SJCRH30 (cell line): ENCODE measurements around the gene RASSF4. TPM values are rescaled to one million over a fixed set of nuclear protein-coding genes. Genes with fewer than 3 reads are reported as not detected.

Experiments
- DNase-seq, 2 experiments: peaks; one replicate each; pipeline ENCODE4 v3.0.0-alpha.2; 2015 to 2020
- H3K27ac ChIP-seq: fragments of 250-450 bp; sonication (Bioruptor Pico); 2 replicates; pipeline ENCODE4 v1.5.1; 2020; ENCODE audit warnings: mild to moderate bottlenecking, moderate library complexity
- H3K27me3 ChIP-seq: fragments of 250-450 bp; sonication (Bioruptor Pico); 2 replicates; pipeline ENCODE4 v1.5.1; 2020; ENCODE audit warnings: mild to moderate bottlenecking, moderate library complexity
- H3K36me3 ChIP-seq: fragments of 250-450 bp; sonication (Bioruptor Pico); 2 replicates; pipeline ENCODE4 v1.5.1; 2020; ENCODE audit warnings: mild to moderate bottlenecking, moderate library complexity
- H3K4me1 ChIP-seq: fragments of 250-450 bp; sonication (Bioruptor Pico); 2 replicates; pipeline ENCODE4 v1.5.1; 2020; ENCODE audit warnings: mild to moderate bottlenecking, moderate library complexity
- H3K4me3 ChIP-seq: fragments of 250-450 bp; sonication (Bioruptor Pico); 2 replicates; pipeline ENCODE4 v1.5.1; 2020; ENCODE audit warnings: mild to moderate bottlenecking, moderate library complexity
- H3K9me3 ChIP-seq: fragments of 250-450 bp; sonication (Bioruptor Pico); replicated peaks from 2 replicates; pipeline ENCODE4 v1.5.1; 2020; ENCODE audit warnings: mild to moderate bottlenecking, moderate library complexity
- total RNA-seq: library from RNA; depleted of rRNA; stranded (reverse); fragments of >200 nt; shearing (Covaris generic); gene quantifications from 2 replicates; pipeline ENCODE4 v1.2.3, GENCODE V29; 2014

The RASSF4 gene
- total RNA-seq, 1 experiment from 2014 or later: 22.0 TPM

DNA sequence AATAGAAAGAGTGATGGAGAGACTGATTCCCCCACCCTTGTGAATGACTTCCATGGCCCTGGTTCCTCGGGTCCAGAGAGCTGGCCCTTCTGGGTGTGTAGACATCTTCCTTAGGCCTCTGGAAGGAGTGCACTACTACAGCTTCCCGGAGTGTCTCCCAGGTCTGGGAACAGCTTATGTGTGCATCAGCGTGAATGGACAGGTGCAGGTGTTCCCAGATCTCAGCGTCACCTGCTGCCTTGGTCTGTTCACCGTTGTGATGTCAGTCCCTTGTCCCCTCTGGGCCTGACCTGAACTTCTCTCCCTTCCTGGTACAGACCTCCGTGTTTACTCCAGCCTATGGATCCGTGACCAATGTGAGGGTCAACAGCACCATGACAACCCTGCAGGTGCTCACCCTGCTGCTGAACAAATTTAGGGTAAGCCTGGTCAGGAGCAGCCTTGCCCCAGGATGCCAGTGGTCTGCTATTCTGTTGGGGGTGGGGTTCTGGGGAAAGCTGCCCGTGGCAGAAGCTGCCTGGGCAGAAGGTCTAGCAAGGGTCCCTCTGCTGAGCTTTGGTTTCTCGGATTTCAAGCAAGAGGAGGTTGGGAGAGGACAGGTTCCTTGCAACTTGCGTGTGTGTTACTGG is 29.5 kb downstream of the RASSF4 start:
- no peak for DNase-seq
- no peak overlapping the region for H3K27ac ChIP-seq
- H3K4me3 ChIP-seq: no peak overlapping the region
- no peaks in the 10 kb centered on the region for H3K9me3 ChIP-seq
- H3K4me1 ChIP-seq: no peaks in the 10 kb centered on the region
- H3K36me3 ChIP-seq: no peaks in the 10 kb centered on the region; the same call in 1 of the 2 replicates
- H3K27me3 ChIP-seq: no peaks in the 10 kb centered on the region

DNA sequence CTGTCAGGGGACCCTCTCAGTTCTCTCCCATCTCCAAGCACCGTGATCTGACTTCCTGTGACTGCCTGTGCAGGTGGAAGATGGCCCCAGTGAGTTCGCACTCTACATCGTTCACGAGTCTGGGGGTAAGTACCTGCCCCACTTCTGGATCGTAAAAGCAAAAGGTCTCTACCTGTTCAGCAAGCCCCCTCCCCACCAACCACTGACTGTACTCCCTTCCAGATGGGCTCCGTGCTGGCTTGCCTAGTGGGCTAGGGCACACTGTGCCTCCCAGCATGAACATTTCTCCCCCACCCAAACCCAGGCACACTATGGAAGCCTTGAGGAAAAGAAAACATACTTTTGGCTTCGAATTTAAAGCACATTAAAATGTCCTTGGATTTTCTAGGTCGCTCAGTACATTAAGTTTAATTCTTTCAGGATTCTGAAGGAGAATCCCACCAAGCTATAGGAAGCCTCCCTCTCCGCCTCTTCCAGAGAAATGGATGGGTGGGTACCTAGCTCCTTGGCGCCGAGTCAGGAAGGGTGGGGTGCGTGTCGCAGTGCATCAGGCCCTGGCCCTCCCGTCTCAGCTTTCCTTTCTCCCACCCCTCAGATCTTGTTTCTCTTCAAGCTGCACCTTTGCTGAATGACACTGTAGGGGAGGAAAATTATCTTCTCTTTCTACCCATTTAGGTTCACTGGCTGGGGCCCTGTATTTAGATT is 30.1 kb downstream of the RASSF4 start:
- H3K27ac ChIP-seq: no peak overlapping the region
- no peaks in the 10 kb centered on the region; the same call in 1 of the 2 replicates for H3K36me3 ChIP-seq
- no peaks in the 10 kb centered on the region for H3K4me1 ChIP-seq

DNA sequence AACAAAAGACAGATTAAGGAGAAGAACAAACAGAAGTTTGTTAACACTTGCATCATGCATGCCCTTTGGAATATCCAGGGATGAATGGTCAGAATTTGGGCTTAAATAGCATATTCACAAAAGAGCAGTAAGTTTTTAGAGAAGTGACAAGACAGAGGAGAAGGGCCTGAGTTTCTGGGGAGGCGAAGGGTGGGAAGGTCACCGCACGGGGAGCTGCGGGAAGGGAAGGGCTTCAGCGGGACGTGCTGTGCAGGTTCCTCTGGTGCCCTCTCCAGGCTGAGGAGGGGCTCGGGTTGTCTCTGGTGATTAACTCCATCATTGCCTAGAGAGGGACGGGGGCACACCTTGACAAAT is 30.7 kb downstream of the RASSF4 start:
- no peak overlapping the region for H3K27ac ChIP-seq
- no peaks in the 10 kb centered on the region for H3K4me1 ChIP-seq
- no peaks in the 10 kb centered on the region; the same call in 1 of the 2 replicates for H3K36me3 ChIP-seq
- no peak for DNase-seq
- no peaks in the 10 kb centered on the region for H3K27me3 ChIP-seq
- no peak overlapping the region for H3K4me3 ChIP-seq
- H3K9me3 ChIP-seq: no peaks in the 10 kb centered on the region

More for the DNA sequence above, 30.1 kb downstream of the RASSF4 start:
- H3K4me3 ChIP-seq: no peak overlapping the region
- no peaks in the 10 kb centered on the region for H3K27me3 ChIP-seq
- DNase-seq: no peak
- no peaks in the 10 kb centered on the region for H3K9me3 ChIP-seq

DNA sequence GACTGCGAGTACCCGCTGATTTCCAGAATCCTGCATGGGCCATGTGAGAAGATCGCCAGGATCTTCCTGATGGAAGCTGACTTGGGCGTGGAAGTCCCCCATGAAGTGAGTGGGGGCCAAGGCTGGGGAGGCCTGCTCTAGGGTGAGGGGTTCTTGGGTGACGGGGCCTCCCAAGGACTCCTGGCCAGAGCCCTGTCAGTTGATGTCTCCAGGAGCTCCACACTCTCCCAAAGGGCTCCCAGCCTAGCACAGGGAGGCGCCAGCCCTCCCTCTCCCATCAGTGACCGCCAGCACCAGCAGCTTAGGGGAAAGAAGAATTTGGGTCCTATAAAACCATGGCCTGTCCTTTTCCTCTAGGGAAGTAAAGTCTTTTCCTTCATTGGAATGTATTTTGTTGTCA is 31.4 kb downstream of the RASSF4 start:
- H3K4me1 ChIP-seq: no peaks in the 10 kb centered on the region

DNA sequence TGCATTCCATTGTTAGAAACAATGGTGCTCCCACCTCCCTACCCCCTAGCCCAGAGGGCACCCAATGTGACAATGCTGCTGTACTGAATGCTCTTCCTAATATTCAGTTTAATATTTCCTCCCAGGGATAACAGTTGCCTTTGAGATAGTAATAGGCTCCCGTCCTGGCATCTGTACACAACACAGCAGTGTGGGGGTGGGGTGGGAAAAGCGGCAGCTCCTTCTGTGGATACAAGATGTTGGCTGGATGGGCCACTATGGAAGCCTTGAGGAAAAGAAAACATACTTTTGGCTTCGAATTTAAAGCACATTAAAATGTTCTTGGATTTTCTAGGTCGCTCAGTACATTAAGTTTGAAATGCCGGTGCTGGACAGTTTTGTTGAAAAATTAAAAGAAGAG is 32.0 kb downstream of the RASSF4 start:
- Histone ChIP-seq H3K4me1 (no peaks in the 10 kb centered on the region), H3K36me3 (no peaks in the 10 kb centered on the region; the same call in 1 of the 2 replicates)

More for the DNA sequence above, 31.4 kb downstream of the RASSF4 start:
- no peaks in the 10 kb centered on the region; the same call in 1 of the 2 replicates for H3K36me3 ChIP-seq
- H3K9me3 ChIP-seq: no peaks in the 10 kb centered on the region
- no peak for DNase-seq
- no peak overlapping the region for H3K4me3 ChIP-seq
- no peaks in the 10 kb centered on the region for H3K27me3 ChIP-seq
- no peak overlapping the region for H3K27ac ChIP-seq

DNA sequence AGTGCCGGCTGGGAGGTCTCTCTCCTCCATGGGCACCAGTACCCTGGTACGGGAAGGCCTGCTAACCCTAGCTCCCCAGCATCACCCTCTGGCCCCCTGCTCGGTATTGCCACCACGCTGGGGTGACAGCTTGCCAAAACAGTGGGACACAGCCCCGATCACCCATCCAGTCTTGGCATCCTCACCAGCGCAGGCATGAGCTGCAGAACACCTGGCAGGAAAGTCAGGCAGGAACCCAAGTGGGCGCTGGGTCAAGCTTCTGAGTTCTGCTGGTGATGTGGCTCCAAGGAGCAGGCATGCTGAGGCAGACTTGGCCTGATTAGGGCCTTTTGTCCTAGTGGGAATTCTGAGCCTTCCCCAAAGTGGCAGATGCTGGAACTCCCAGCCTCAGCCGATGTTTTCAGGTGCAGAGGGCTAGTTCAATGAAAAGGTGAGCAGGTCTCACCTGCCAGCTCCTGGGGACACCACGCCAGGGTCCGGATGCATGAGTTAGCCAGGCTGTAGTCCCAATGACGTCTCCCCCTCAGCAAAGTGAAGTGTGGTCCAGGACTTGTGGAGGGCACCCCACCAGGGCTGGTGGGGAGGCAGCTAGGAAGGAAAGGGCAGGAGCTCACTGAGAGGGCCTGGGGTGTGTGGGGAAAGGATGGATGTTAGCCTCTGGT is 32.6 kb downstream of the RASSF4 start:
- DNase-seq: no peak
- no peak overlapping the region for H3K27ac ChIP-seq
- no peaks in the 10 kb centered on the region for H3K27me3 ChIP-seq
- no peak overlapping the region for H3K4me3 ChIP-seq
- no peaks in the 10 kb centered on the region for H3K9me3 ChIP-seq
- no peaks in the 10 kb centered on the region; the same call in 1 of the 2 replicates for H3K36me3 ChIP-seq
- H3K4me1 ChIP-seq: no peaks in the 10 kb centered on the region

More for the DNA sequence above, 32.0 kb downstream of the RASSF4 start:
- no peak for DNase-seq
- H3K4me3 ChIP-seq: no peak overlapping the region
- no peak overlapping the region for H3K27ac ChIP-seq
- no peaks in the 10 kb centered on the region for H3K9me3 ChIP-seq
- no peaks in the 10 kb centered on the region for H3K27me3 ChIP-seq

DNA sequence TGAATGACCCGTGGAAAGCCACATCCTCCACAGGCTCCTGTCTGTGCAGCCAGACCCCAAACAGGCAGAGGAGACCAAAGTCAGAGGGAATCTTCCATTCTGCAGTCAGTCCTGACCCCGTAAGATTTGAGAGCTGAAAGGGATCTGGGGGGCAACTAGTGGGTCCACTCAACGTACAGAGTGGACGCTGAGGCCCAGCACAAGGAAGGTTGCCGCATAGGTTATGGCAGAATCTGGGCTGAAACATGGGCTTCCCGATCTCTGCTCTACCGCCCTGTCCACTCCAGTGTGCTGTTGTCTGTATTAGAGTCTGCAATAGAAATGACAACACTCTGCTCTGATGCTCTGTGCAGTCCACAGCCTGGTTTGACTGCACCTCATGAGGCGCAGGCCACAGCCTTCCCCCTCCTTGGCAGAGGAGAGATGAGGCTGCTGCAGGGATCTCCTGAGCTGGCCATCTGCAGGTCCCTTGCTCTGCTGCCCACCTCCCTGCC is 33.2 kb downstream of the RASSF4 start:
- Histone ChIP-seq H3K4me3 (no peak overlapping the region), H3K4me1 (no peaks in the 10 kb centered on the region), H3K27me3 (no peaks in the 10 kb centered on the region), H3K9me3 (no peaks in the 10 kb centered on the region), H3K36me3 (no peaks in the 10 kb centered on the region; the same call in 1 of the 2 replicates), H3K27ac (no peak overlapping the region)
- DNase-seq: no peak

DNA sequence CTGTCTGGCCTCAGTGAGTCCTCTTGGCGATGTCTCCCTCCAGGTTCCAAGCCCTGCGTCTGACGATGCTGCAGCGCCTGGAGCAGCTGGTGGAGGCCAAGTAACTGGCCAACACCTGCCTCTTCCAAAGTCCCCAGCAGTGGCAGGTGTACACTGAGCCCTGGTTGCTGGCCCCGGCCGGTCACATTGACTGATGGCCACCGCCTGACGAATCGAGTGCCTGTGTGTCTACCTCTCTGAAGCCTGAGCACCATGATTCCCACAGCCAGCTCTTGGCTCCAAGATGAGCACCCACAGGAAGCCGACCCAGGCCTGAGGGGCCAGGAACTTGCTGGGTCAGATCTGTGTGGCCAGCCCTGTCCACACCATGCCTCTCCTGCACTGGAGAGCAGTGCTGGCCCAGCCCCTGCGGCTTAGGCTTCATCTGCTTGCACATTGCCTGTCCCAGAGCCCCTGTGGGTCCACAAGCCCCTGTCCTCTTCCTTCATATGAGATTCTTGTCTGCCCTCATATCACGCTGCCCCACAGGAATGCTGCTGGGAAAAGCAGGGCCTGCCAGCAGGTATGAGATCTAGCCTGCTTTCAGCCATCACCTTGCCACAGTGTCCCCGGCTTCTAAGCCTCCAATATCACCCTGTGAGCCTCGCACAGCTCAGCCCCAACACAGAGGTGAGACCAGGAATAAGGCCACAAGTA is 33.8 kb downstream of the RASSF4 start:
- no peak for DNase-seq
- Histone ChIP-seq H3K27ac (no peak overlapping the region), H3K36me3 (no peaks in the 10 kb centered on the region; the same call in 1 of the 2 replicates), H3K9me3 (no peaks in the 10 kb centered on the region), H3K4me3 (no peak overlapping the region), H3K4me1 (no peaks in the 10 kb centered on the region), H3K27me3 (no peaks in the 10 kb centered on the region)

DNA sequence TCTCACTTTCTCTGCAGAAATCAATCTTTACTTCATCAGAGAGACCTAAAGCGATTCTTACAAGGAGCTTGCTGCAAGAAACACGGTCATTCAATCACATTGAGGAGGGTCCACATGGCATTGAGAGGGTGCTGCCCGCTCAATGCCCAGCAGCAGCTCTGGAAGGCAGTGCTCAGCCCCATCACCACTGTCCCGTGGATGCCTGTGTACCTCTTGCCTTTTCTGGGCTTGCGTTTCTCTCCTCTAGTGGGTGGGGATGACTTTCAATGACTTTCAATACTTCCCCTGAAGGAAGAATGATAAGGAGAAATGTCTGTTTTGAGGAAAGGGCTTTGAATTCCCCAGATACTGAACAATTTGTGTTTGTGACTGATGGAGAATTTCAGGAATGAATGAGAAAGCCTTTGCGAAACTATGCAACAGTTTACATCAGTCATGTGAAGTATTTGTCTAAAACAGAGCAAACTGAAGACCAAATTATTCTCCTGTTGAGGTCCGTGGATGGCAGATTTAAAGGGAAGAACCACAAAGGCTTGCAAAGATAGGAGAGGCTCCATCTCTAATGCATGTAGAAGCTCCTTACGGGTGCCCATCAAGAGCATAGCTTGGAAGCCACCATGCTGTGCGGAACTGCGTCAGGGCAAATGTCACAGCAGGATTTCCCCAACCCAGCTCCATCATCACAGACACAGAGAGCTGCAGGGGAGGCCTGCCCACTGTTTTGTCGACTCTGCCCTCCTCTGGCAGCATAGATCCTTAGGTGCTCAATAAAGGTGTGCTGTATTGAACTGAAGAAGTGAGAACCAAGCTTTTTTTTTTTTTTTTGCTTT is 34.5 kb downstream of the RASSF4 start:
- no peak overlapping the region for H3K4me3 ChIP-seq
- no peak for DNase-seq
- H3K9me3 ChIP-seq: no peaks in the 10 kb centered on the region
- no peak overlapping the region for H3K27ac ChIP-seq
- no peaks in the 10 kb centered on the region for H3K4me1 ChIP-seq
- H3K36me3 ChIP-seq: no peaks in the 10 kb centered on the region; the same call in 1 of the 2 replicates
- no peaks in the 10 kb centered on the region for H3K27me3 ChIP-seq

DNA sequence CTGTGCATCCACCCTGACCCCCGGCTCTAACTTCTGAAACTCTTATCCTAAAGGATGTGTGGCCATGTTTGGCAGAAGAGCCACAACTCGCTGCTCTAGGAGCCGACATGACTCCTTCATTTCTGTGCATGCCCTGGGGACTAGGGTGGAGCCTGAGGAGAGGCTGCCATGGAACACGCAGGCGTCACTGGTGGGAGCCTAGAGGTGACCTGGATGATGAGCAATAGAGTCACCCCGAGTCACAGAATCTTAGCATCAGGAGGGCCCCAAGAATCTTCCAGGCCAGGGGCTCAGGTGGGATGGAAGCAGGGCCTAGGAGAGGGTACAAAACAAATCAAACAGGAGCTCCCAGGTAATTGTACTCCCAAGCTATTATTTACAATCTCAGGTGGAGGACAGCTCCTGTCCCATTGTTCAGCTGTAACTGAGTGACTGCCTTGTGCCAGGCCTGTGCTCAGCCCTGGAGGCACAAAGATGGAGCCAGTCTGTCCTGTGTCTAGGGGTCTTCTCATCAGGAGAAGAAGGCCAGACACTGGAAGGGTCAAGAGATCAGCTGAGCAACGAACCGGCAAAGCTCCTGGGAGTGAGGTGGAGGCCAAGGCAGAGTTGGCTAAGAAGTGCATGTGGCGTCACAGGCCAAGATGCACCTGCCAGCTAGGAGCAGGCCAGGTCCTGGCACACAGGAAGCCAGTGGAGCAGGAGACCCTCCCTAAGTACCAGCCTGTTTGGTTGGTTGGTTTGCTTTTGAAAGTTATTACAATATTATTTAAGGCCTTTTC is 35.3 kb downstream of the RASSF4 start:
- no peak overlapping the region for H3K27ac ChIP-seq
- no peaks in the 10 kb centered on the region; the same call in 1 of the 2 replicates for H3K36me3 ChIP-seq
- H3K27me3 ChIP-seq: no peaks in the 10 kb centered on the region
- H3K4me3 ChIP-seq: no peak overlapping the region
- DNase-seq: no peak
- no peaks in the 10 kb centered on the region for H3K9me3 ChIP-seq
- no peaks in the 10 kb centered on the region for H3K4me1 ChIP-seq

DNA sequence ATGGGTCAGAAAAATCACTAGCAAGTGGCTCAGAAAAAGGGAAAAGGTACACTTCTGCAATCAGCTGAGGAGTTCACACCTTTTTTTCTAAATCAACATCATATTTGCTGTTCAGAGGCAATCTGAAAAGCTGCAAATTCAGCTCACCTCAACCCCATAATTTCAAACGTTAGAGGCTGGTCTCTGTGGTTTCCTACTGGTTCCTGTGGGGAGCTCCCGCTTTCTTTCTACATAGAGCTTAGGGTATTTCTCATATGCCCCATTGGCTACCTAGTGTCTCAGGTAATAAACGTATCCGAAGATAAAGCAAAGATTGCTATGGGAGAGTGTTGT is 35.9 kb downstream of the RASSF4 start:
- H3K27me3 ChIP-seq: no peaks in the 10 kb centered on the region
- H3K4me3 ChIP-seq: no peak overlapping the region
- H3K4me1 ChIP-seq: no peaks in the 10 kb centered on the region
- H3K36me3 ChIP-seq: no peaks in the 10 kb centered on the region; the same call in 1 of the 2 replicates
- no peaks in the 10 kb centered on the region for H3K9me3 ChIP-seq
- no peak for DNase-seq
- no peak overlapping the region for H3K27ac ChIP-seq

DNA sequence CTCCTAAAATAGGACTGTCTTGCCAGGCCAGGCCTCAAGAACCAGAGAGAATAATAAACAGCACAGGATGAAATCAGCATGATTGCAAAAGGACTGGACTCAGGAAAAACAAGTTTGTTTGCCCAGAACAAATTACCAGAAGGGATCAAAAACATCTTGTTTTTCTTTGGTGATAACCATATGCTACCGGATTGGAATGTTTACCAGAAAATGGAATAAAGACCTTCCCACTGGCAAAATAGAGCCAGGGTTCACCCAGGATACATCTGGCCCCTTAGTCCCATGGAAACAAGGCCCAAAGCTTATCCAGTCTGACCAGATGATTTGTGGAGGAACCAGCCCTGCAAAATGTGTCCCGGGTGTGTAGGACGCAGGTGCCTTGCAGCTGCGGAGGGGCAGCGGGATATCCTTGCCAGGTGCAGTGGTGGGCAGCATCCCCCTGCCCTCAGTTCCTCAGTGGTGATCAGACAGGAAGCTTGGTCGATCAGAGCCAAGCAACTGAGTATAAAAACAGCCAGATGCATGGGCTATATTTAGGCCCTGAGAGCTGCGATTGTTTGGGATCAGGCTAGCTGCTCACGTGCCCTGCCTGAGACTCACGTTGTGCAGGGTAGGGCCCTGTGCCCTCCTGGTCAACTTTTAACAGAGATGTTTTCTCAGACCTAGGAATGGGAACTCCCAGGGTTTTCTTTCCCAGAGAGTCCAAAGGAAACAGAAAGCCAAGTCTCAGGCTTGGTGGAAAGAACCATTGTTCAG is 36.5 kb downstream of the RASSF4 start:
- H3K27ac ChIP-seq: no peak overlapping the region
- no peaks in the 10 kb centered on the region for H3K4me1 ChIP-seq

More for the DNA sequence above, 36.5 kb downstream of the RASSF4 start:
- Histone ChIP-seq H3K4me3 (no peak overlapping the region), H3K27me3 (no peaks in the 10 kb centered on the region), H3K36me3 (no peaks in the 10 kb centered on the region; the same call in 1 of the 2 replicates), H3K9me3 (no peaks in the 10 kb centered on the region)
- DNase-seq: no peak
